C1 segment of cervical spinal cord (tissue), 14 donors: Measurements from ENCODE around the gene RIOX2.

Experiments
- DNase-seq, 14 donors: peaks; one replicate each; lab custom pipeline; 2025; lab: John Stamatoyannopoulos, UW

The RIOX2 gene

DNA sequence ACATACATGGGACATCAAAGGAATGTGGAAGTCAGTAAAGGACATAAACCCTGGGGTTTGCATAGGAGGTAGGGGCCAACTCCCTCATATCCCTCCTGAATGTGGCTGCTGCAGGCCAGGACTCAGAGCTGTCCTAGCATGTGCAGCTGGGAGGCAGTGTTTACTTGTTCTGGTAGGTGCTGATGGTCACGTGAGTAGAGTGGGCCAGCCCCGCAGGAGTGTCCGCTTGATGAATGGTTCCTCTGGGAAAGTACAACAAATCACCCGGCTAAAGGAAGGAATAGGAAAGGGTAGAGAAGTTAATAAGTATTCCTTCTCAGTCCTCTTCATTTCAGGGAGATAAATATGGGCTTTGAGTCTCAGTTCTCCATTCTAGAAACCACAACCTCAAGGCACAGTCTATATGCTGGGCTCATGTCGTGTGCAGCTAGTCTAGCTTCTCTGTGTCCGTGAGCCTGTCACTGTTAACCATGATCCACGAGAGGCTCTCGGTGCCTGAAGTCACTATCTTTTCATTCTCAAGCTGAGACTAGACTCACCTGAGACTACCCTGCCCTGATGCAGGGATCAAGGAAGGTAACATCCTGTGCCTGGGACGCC lies 17.9 kb downstream of the RIOX2 start:
- no peak for DNase-seq

- no peak for DNase-seq
Observed at GRCh38 chr3:97952872-97953271, 19.4 kb downstream of the RIOX2 start.

DNA sequence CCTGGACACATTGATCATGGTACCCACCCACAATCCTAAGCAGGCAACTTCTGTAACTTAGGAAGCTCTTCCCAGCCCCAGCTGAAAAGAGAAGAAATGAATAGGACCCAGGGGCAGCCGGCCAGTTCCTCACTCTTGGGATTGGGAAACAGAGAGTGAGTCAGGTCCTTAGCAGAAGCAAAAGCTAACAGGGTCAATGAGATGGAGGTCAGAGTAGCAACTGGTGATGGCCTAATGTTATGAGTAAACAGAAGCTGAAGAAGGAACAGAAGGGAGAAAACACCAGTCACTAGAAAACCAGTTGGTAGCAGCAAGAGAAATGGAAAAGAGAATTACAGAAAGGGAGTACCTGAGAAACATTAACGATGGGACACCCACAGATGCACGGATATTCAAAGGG lies 20.0 kb downstream of the RIOX2 start:
- DNase-seq, result peak in 1 of 14 donors; percentile 54

DNA sequence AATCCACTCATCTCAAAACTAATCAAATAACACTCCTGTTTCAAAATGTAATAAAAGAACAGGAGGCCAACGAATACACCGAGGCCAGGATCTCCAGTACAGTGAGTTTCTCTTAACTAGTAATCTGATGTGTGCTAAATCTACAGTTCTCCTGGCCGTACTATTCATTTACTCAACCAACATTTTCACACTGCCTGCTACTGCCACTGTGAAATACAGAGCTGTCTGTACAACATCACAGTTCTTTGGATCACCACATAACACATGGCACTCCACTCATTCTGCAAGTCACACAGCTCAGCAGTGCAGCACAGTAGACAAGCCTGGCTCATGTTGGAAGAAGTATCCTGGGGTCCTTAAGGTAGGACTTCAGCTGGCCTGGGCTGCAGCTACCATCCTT lies 21.9 kb downstream of the RIOX2 start:
- DNase-seq, result no peak

DNA sequence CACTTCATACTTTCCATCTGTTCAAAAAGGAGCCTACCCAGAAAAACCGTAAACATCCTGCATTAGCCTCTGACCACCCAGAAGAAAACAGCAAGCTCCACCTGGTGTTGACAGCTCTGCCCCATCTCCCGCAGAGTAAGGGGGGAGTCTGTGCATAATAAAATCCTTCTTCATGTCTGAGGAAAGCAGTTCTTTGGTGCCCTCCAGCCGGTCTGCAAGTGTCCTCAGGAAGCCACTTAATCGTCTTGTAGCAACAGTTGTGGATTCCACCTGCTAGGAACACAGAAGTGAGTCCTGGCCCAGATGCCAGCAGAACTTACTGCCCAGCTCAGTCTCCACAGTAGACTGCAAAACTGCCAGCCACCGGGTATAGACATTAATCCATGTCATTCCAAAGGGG lies 22.5 kb downstream of the RIOX2 start:
- DNase-seq, result peak in 1 of 14 donors; percentile 27

- DNase-seq, result peak in 1 of 14 donors; percentile 67
Observed at GRCh38 chr3:97949110-97949485, 23.1 kb downstream of the RIOX2 start.

DNA sequence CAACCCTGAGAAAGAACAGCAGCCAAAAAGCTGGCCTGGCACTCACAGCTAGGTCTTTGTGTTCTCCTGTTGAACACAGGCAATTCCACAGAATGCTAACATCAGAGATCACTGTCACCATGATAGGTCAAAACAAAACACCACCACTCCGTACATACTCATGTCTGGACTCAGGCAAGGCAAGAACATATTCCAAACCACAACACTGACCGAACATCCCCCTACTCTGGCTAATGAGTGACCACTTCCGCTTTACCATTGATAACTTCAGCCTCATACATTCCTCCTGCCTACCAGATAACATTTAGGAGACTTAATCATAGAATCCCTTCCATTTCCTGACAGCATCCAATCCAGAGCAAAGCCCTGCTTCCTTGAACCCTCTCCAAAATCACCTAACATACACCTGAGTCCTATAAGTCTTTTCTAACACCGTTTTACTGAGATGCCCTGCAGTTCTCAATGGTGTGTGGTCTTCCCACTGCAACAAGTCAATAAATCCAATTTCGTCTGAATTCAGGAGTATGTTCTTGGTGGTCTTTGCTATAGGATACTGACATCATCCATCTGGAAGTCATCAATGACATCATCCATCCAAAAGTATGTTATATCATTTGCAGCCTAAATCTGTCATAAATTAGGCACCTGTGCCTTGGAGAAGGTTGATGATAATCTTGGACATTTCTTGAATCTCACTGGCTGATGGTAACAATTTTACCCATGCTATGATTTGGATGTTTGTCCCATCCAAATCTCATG lies 23.7 kb downstream of the RIOX2 start:
- no peak for DNase-seq

DNA sequence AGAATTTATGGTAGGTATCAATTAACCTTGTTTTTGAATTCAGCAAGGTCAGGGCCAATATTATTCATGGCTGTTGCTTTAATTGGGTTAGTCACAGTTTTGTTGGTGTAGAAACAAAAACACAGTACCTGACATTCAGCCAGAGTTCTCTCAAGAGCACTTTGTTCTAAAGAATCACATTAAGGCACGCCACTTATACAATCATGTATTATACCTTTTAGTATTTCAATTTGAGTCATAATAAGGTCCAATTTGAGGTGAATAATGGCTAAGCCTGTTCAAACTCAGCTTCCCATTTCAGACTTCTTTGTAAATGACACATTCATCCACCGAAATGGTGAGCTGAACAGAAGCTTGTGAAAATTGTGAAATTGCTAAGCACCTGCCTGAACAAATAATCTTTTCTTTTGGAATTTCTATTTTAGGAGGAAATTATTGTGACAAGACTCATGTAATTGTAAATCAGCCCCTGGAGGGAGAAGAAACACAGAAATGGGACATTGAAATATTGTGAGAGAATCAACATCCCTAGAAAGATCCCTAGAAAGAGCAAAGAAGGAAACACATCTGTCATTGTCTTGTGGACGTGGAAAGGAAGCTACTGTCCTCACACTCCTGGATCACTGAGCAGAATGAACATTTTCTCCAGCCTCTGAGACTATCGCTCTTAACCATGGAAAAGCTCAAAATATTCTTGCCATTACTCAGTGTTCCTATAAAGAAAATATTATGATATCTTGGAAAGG lies 29.3 kb downstream of the RIOX2 start:
- DNase-seq, result no peak

DNA sequence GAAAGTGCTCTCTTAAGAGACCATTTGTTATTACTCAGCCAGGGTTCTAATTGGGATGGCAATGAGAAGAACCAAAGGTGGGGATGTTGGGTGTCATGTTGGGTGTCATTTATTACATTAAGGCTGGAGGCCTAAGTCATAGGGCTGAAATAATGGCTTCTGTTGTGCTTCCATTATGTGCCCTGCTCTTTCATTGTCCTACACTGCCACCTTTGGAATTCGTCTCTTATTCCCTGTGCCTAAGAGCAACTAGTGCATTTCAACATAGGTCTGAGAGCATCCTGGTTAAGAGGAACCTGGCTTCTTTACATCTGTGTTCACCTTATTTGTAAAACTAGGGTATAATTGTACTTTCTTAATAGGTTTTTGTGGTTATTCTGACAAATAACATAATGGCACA lies 32.2 kb downstream of the RIOX2 start:
- DNase-seq, result no peak

DNA sequence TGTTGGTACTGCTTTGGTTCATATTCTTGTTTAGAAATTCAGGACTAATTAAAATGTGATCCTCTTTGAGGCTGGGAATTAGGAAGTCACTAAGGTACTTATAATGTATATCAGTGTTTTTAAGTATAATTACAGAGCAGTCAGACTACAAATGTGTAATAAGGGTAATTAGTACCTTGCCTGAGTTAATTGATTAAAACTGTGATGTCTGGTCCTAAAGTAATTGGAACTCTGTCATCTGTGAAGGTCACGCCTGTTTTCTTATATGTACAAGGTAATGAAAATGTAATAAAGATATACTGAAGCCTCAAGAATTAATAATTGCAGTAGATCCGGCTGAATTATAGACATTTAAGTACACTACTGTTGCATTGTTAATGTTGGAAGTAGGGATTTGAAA lies 32.8 kb downstream of the RIOX2 start:
- no peak for DNase-seq

DNA sequence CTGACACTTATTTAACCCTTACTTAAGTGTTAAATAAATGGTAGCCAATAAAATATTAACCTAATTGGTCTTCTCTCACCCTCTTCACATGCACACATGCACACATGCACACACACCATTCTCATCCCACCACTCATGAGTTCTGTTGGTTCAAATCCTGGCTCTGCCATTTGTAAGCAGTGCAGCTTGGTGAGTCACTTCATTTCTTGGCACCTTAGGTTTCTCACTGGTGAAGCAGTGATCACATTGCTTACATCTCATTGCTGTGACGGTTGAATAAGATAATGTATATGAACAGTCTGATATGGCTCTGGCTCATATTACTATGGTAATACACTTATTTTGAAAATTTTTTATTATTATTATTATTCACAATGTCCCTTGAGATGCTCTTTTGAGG lies 33.8 kb downstream of the RIOX2 start:
- no peak for DNase-seq

DNA sequence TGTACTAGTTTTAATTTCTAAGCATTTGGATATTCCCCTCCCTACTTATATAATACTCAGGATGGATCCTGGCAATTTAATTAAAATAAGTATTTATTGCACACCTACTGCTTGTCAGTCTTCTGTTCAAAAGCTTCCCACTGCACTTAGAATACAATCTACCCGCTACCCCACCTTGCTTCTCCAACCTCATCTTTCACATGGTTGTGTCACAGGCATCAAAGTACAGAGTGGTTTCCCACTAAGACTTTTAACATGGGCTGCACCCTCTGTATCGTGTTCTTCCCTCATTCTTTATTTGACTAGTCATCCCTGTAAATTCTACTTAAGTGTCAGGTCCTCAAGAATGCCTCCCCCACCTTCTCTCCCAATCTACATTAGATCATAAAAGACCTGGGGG lies 35.0 kb downstream of the RIOX2 start:
- DNase-seq, result no peak

DNA sequence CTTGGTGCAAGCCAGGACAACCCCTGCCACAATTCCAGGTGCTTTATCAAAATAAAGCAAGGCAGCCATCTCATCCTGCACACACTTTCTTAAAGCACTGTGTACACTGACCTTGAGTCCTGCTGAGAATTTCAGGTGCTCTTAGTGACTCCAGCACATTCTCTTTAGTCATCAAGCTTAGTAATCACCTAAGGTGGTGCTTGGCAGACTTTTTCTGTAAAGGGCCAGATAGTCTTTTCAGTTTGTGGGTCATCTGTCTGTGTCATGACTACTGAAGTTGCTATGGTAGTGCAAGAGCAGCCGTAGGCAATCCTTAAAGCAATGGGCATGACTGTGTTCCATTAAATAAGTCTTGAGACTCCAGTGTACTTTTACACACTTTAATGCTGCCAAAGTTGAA lies 36.4 kb downstream of the RIOX2 start:
- no peak for DNase-seq

- DNase-seq, result no peak
Observed at GRCh38 chr3:97934980-97935695, 37.1 kb downstream of the RIOX2 start.

DNA sequence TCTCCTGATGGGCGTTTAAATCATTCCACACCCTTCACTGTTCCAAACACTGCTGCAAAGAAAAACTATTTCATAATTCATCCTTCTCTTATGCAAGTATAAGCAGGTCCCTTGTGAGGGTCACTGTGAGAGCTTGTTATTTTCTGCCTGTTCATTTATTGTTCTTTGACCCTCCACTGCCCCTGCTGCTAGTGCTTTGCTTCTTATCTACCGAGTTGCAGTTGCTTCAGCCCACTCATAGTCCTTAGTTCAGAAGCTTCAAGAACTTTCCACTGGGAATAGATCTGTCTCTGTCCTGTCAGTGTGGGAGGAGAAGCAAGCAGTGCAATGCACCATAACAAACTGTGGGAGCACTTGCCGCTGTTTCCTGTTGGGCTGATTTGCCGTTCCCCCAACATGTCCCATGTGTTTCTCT lies 39.8 kb downstream of the RIOX2 start:
- DNase-seq, result no peak

DNA sequence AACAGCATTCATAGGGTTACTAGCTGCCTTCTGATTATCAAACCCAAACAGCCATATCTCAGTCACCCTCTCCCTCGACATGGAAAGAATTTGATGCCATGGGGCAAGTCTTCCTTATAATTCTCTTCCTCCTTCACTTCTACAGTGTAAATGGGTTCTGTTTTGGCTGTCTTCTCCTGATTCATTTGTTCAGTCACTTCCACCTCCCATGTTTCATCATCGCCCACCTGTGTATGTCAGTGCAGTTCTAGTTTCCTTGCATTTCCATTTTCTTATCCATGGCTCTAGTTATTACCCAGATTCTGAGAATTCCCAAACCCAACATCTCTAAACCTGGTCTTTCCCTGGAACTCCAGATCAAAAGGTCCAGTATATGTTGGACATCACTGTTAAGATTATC lies 41.0 kb downstream of the RIOX2 start:
- DNase-seq, result no peak

- DNase-seq, result no peak
Observed at GRCh38 chr3:97930018-97930417, 42.2 kb downstream of the RIOX2 start.

DNA sequence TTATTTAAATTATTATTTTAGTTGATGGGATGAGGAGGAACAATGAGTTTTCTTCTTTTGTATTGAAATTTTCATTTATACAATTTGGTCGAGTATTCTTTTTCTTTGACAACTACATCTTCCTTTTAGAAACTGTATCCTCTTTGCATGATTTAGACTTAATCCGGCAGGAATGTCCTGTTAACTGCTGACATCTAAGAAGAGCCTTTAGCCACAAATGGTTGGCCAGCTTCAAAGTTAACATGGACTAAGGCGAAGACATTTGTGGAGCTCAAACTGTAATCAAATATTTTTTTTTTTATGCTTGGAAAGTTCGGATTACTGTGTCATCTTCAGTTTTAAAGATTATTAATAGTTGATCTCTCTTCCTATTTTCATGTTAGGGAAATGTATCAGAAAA lies 43.2 kb downstream of the RIOX2 start:
- no peak for DNase-seq

GRCh38 chr3:97927704-97928103 lies 44.5 kb downstream of the RIOX2 start:
- DNase-seq, result no peak

DNA sequence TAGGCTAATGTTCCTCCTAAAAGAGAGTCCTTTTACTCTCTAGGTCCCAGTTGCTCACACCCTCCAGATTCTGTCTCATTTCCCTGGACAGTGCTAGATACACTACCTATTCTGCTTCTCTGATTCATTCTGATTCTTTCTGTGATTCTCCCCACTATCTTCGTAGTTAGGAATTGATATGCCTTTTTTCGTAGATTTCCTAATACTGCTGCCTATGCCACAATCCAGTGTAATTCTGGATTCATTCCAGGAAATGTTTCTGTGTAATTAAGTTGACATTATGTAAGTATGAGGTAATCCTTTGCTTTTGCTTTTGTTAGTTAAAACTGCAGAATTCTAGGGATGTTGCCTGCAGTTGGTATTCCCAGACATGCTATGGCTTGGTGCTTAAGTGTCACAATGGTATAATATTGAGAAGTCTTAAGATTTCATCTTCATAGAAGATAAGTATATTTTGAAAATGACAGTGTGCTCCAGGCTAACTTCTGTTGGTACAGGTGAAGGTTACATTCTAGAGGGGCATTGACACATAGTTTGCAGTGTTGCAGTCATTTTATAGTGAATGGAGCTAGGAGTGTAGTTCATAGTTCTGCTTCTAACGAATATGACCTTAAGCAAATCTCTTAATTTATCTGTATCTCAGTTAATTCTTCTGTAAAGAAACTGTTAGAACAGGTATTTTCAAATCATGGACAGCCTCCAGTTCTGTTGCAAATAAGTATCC lies 54.3 kb downstream of the RIOX2 start:
- no peak for DNase-seq

GRCh38 chr3:97916576-97916975 lies 55.7 kb downstream of the RIOX2 start:
- DNase-seq, result no peak

GRCh38 chr3:97914388-97914787 lies 57.8 kb downstream of the RIOX2 start:
- DNase-seq, result no peak
